Activated T-helper 17 cell treated with anti-CD3 and anti-CD28 coated beads, Interleukin-2, amount 50 U/mL, for 72 hours (primary cell): ENCODE measurements around the gene SPDYC. TPM values are rescaled to one million over a fixed set of nuclear protein-coding genes. Genes with fewer than 3 reads are reported as not detected.

Source experiments
- ATAC-seq: fragments of 150-1000 bp; cut with Tn5 transposase; replicated peaks from 2 replicates; pipeline ENCODE4 v1.10.0; 2021; ENCODE audit warnings: mild to moderate bottlenecking, moderate library complexity
- H3K27ac Mint-ChIP-seq: one replicate; pipeline ENCODE4 v1.8.0; 2022; ENCODE audit warnings: mixed read lengths
- H3K27me3 Mint-ChIP-seq: one replicate; pipeline ENCODE4 v1.8.0; 2022; ENCODE audit warnings: mixed read lengths
- H3K36me3 Mint-ChIP-seq: one replicate; pipeline ENCODE4 v1.8.0; 2022; ENCODE audit warnings: low read depth, mild to moderate bottlenecking, mixed read lengths
- H3K4me1 Mint-ChIP-seq: one replicate; pipeline ENCODE4 v1.8.0; 2022; ENCODE audit warnings: mixed read lengths
- H3K4me3 Mint-ChIP-seq: one replicate; pipeline ENCODE4 v1.8.0; 2022; ENCODE audit warnings: mild to moderate bottlenecking, mixed read lengths
- H3K9me3 Mint-ChIP-seq: one replicate; pipeline ENCODE4 v1.8.0; 2022; ENCODE audit warnings: mixed read lengths
- total RNA-seq, 2 donors: library from RNA; stranded (reverse); gene quantifications; one replicate each; pipeline ENCODE4 v1.2.3, GENCODE V29; 2022

The SPDYC gene
- total RNA-seq, 2 donors from 2014 or later: not detected

DNA sequence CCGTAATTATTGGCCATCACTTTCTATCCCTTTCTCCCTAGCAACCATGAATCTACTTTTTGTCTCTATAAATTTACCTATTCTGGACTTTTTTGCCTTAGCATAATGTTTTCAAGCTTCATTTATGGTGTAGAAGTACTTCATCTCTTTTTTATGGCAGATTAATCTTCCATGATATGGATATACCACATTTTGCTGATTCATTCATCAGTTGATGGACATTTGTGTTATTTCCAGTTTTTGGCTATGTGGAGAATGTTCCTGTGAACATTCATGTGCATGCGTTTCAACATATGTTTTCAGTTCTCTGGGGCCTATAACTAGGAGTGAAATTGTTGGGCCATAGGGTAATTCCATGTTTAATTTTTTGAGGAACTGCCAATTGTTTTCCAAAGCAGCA is 24.5 kb downstream of the SPDYC start:
- no peaks in the 10 kb centered on the region for H3K4me1 Mint-ChIP-seq
- H3K27ac Mint-ChIP-seq: no peak overlapping the region
- no peaks in the 10 kb centered on the region for H3K9me3 Mint-ChIP-seq
- H3K36me3 Mint-ChIP-seq: peaks cover 97% of the 10 kb centered on the region
- H3K27me3 Mint-ChIP-seq: no peaks in the 10 kb centered on the region
- H3K4me3 Mint-ChIP-seq: no peak overlapping the region
- no peak for ATAC-seq

DNA sequence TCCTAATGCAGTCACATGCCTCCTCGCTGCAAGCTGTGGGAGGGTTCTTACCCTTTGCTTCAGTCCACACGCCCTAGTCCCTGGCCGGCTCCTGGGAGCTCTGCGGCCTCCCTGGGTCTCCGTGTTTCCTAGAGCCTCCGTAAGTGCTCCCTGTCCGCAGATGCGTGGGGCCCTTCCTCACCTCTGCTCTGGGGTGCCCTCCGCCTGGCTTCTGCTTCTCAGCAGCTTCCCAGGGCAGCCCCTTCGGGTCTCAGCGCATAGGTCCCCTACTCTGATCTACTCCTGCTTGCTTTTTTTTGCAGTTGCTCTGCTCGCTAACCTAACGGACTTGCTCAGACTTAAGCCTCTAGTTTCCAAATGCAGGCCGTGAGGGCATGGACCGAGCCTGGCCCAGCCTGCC is 34.1 kb downstream of the SPDYC start:
- H3K4me1 Mint-ChIP-seq: peaks cover 10% of the 10 kb centered on the region
- no peak overlapping the region for H3K27ac Mint-ChIP-seq
- ATAC-seq: no peak
- H3K9me3 Mint-ChIP-seq: no peaks in the 10 kb centered on the region
- no peak overlapping the region for H3K4me3 Mint-ChIP-seq
- H3K27me3 Mint-ChIP-seq: no peaks in the 10 kb centered on the region
- H3K36me3 Mint-ChIP-seq: peaks cover 64% of the 10 kb centered on the region

DNA sequence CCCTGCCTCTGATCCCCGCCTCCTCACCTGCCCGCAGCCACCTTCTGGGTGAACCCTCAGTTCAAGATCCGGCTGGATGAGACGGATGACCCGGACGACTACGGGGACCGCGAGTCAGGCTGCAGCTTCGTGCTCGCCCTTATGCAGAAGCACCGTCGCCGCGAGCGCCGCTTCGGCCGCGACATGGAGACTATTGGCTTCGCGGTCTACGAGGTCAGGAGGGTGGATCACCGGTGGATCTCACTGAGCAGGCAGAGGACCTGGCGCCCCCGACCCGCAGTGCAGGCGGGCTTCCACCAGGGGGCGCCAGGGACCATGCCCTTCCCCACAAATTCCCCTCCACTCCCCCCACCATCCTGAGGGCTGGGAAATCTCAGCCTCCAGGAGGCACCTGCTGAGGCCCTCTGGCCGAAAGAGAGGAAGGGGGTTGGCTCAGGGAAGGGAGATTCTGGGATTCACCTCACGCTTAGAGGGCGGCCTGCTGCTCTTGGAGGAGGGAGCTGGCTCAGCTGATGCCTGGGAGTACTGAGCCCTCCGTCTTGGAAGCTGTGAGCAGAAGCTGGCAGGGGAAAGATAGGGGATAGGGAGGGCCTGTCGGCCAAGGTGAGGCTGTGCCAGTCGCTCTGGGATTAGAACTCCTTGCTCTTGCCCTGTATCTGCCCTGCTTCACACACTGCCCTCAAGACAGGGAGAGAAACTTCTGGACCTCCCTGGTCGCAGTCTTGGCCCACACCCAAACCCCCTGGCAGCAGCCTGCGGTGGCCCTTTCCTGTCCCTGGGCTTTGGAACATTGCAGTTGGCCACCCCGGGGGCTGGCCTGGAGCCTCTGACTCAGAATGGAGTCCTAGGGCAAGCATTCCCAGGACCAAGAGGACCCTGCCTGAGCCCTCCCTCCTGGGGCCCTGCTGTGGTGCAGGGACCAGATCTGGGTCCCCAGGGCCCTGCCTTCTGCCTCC is 34.9 kb downstream of the SPDYC start:
- peaks cover 11% of the 10 kb centered on the region for H3K4me1 Mint-ChIP-seq
- H3K27ac Mint-ChIP-seq: no peak overlapping the region
- H3K4me3 Mint-ChIP-seq: no peak overlapping the region

DNA sequence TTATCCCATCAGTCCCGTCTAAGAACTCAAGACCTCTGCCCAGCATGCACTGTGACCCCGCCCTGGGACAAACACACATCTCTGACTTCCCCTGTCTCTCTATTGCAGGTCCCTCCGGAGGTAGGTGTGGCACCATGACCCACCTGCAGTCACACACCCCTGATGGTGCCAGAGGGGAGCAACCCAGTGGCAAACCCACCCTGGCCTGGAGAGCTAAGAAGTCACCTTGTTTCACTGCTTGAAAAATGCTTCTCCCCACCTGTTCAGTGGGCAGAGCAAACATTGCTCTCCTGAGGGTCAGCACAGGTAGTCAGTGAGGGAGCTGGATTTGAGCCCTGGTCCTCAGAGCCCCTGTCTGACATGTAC is 35.6 kb downstream of the SPDYC start:
- Mint-ChIP-seq H3K36me3 (peaks cover 64% of the 10 kb centered on the region), H3K4me1 (peaks cover 11% of the 10 kb centered on the region)
- ATAC-seq: no peak

More for the DNA sequence above, 34.9 kb downstream of the SPDYC start:
- peak; percentile 62 for ATAC-seq
- Mint-ChIP-seq H3K9me3 (no peaks in the 10 kb centered on the region), H3K36me3 (peaks cover 64% of the 10 kb centered on the region), H3K27me3 (no peaks in the 10 kb centered on the region)

DNA sequence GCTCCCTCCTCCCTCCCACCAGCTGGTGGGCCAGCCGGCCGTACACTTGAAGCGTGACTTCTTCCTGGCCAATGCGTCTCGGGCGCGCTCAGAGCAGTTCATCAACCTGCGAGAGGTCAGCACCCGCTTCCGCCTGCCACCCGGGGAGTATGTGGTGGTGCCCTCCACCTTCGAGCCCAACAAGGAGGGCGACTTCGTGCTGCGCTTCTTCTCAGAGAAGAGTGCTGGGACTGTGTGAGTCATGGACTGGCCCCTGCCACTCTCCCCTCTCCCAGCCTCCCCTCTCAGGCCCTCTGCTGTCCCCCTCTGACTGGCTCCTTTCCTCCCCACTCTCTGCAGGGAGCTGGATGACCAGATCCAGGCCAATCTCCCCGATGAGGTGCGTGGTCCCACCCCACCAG is 36.4 kb downstream of the SPDYC start:
- peaks cover 11% of the 10 kb centered on the region for H3K4me1 Mint-ChIP-seq

More for the DNA sequence above, 35.6 kb downstream of the SPDYC start:
- Mint-ChIP-seq H3K27me3 (no peaks in the 10 kb centered on the region), H3K9me3 (no peaks in the 10 kb centered on the region), H3K4me3 (no peak overlapping the region), H3K27ac (peak overlapping the region; percentile 61)

DNA sequence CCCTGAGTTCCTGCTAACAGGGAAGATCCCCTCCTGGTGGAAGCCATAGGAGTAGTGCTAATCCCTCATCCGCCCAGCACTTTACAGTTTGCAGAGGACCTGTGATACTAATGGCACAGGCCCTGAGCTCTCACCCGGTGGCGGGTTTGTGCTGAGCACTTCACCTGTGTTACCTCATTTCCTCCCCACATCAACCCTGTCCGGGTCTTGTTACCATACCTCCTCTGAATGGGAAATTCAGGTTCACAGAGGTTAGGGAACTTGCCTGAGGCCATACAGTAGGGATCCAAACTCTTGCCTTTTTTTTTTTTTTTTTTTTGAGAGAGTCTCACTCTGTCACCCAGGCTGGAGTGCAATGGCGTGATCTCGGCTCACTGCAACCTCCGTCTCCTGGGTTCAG is 36.9 kb downstream of the SPDYC start:
- no peak overlapping the region for H3K4me3 Mint-ChIP-seq
- H3K27me3 Mint-ChIP-seq: no peaks in the 10 kb centered on the region
- no peaks in the 10 kb centered on the region for H3K9me3 Mint-ChIP-seq
- H3K4me1 Mint-ChIP-seq: peaks cover 11% of the 10 kb centered on the region
- peaks cover 69% of the 10 kb centered on the region for H3K36me3 Mint-ChIP-seq
- no peak overlapping the region for H3K27ac Mint-ChIP-seq
- no peak for ATAC-seq

More for the DNA sequence above, 36.4 kb downstream of the SPDYC start:
- ATAC-seq: no peak
- Mint-ChIP-seq H3K27ac (no peak overlapping the region), H3K4me3 (no peak overlapping the region), H3K9me3 (no peaks in the 10 kb centered on the region), H3K27me3 (no peaks in the 10 kb centered on the region), H3K36me3 (peaks cover 69% of the 10 kb centered on the region)

DNA sequence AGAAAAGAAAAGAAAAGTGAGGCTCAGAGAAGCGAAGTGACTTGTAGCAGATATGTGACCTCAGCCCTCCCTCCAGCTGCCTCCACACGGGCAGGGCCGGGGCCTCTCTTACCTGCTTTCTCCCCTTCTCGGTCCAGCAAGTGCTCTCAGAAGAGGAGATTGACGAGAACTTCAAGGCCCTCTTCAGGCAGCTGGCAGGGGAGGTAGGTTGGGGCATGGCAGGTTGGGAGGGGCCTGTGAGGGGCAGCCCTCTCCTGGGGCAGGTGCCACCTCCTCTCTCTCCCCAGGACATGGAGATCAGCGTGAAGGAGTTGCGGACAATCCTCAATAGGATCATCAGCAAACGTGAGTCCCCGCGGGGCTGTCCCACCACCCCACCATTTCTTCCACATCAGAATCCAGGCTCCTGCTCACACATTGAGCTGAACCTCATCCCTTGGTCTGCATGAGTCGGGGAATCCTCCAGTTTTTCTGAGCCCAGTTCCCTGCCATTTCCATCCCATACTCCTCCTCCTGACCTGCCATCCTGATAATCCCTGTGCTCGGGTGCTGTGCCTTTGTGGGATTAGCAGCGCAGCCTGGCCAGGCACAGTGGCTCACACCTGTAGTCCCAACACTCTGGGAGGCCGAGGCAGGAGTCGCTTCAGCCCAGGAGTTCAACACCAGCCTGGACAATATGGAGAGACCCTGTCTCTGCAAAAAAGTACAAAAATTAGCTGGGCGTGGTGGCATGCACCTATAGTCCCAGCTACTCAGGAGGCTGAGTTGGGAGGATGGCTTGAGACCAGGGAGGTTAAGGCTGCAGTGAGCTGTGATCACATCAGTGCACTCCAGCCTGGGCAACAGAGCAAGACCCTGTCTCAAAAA is 38.1 kb downstream of the SPDYC start:
- Mint-ChIP-seq H3K27ac (peak overlapping the region; percentile 65), H3K4me1 (peaks cover 11% of the 10 kb centered on the region), H3K27me3 (no peaks in the 10 kb centered on the region), H3K4me3 (no peak overlapping the region), H3K36me3 (peaks cover 65% of the 10 kb centered on the region), H3K9me3 (no peaks in the 10 kb centered on the region)
- no peak for ATAC-seq

DNA sequence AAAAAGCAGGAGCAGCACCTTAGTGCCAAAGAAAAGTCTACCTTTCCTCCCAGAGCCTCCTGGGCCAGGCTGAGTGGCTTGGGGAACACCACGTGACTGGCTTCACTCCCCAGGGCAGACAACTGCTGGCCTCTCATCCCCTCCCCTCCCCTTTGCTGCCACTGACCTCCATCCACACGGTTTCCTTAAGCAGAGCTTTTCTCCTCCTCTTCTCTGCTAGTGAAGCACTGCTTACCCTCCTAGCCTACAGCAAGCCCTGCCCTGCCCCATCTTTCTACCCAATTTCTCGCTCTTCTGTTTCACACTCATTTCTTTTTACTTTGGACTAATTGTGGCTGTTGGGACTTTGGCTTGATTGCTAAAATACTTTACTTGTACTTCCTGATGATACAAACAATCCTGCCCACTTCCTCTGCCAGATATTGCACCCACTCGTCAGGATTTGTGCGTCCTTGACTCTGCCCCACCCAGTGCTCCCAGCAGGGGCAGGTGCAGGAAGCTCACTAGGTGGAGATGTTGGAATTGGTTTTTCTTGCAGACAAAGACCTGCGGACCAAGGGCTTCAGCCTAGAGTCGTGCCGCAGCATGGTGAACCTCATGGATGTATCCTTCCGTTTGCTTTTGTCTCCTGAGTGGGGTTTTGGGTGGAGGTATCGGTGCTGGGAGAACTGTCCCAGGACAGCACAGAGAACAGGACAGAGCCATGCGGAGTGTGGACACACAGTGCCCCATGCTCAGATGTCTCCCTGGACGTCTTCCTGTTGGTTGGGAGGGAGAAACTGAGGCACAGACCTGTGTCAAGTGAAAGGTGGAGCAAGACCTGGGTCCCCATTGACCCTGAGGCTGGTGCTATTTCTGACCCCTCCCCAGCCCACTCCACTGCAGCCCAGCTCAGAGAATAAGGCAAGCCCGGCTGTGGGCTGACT is 39.0 kb downstream of the SPDYC start:
- no peak for ATAC-seq
- Mint-ChIP-seq H3K9me3 (no peaks in the 10 kb centered on the region), H3K27ac (peak overlapping the region; percentile 65), H3K4me3 (no peak overlapping the region), H3K4me1 (peaks cover 11% of the 10 kb centered on the region), H3K36me3 (peaks cover 60% of the 10 kb centered on the region), H3K27me3 (no peaks in the 10 kb centered on the region)

DNA sequence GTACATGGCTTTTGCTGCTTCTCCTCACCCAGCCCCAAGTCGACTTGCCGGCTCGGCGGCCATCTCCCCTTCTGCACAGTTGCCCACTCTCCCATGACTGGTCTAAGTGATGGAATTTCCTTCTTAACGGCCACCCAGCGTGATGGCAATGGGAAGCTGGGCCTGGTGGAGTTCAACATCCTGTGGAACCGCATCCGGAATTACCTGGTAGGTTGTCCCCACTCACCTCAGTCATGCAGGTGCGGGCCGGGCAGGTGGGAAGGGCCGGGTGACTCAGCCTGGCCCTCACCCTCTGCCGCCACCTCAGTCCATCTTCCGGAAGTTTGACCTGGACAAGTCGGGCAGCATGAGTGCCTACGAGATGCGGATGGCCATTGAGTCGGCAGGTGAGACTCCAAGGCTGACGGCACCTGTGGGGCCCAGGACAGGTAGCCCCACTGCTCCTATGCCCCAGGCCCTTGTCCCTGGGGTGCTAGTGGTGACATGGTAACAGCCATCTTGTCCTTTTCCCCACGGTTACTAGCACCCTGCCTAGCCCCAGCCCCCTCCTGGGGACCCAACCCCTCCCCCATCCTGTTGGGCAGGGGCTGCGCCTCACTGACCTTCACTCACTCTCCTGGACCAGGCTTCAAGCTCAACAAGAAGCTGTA is 39.8 kb downstream of the SPDYC start:
- no peak for ATAC-seq
- Mint-ChIP-seq H3K9me3 (no peaks in the 10 kb centered on the region), H3K4me1 (peaks cover 6% of the 10 kb centered on the region), H3K27me3 (no peaks in the 10 kb centered on the region), H3K27ac (no peak overlapping the region), H3K4me3 (no peak overlapping the region), H3K36me3 (peaks cover 52% of the 10 kb centered on the region)

DNA sequence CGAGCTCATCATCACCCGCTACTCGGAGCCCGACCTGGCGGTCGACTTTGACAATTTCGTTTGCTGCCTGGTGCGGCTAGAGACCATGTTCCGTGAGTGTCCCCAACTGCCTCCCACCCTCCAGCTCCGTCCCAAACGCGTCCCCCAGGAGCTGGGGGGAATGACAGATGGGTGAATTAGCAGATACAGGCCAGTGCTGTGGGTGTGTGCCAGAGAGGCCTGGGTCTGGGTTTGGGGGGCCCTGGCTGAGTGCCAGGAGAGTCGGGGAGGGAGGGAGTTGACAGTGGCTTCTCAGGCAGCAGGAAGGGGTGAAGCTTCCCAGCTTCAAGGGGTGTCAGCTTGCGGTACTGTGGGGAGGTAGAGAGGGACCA is 40.3 kb downstream of the SPDYC start:
- Mint-ChIP-seq H3K4me1 (peaks cover 7% of the 10 kb centered on the region), H3K27ac (no peak overlapping the region), H3K4me3 (no peak overlapping the region), H3K36me3 (peaks cover 51% of the 10 kb centered on the region), H3K27me3 (no peaks in the 10 kb centered on the region), H3K9me3 (peaks cover under 1% of the 10 kb centered on the region)
- ATAC-seq: no peak

DNA sequence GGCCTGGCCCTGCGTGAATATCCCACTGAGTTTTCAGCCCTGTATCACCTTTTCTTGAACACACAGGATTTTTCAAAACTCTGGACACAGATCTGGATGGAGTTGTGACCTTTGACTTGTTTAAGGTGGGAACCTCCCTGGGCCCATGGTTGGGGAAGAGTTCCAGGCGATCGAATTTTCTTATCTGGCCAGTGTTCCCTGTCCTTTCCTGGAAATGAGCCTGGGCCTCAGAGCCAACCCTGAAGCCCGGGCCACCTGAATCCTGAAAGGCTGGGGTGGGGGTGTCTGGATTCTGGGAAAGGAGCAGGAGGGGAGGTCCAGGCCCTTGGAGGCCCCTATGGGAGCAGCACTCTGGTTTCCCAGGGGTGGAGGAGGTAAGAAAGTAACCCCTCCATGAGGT is 40.7 kb downstream of the SPDYC start:
- no peak overlapping the region for H3K27ac Mint-ChIP-seq
- H3K36me3 Mint-ChIP-seq: peaks cover 51% of the 10 kb centered on the region
- no peak for ATAC-seq
- H3K9me3 Mint-ChIP-seq: peaks cover 4% of the 10 kb centered on the region
- H3K4me3 Mint-ChIP-seq: no peak overlapping the region
- H3K27me3 Mint-ChIP-seq: no peaks in the 10 kb centered on the region
- H3K4me1 Mint-ChIP-seq: peaks cover 11% of the 10 kb centered on the region

DNA sequence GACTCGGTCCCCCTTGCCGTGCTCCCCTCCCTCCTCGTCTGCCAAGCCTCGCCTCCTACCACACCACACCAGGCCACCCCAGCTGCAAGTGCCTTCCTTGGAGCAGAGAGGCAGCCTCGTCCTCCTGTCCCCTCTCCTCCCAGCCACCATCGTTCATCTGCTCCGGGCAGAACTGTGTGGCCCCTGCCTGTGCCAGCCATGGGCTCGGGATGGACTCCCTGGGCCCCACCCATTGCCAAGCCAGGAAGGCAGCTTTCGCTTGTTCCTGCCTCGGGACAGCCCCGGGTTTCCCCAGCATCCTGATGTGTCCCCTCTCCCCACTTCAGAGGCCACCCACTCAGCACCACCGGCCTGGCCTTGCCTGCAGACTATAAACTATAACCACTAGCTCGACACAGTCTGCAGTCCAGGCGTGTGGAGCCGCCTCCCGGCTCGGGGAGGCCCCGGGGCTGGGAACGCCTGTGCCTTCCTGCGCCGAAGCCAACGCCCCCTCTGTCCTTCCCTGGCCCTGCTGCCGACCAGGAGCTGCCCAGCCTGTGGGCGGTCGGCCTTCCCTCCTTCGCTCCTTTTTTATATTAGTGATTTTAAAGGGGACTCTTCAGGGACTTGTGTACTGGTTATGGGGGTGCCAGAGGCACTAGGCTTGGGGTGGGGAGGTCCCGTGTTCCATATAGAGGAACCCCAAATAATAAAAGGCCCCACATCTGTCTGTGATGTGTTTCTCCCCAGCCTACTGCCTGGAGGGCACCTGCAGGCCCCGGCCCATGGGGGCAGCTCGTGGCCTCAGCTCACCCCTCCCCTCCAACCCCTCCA is 41.5 kb downstream of the SPDYC start:
- Mint-ChIP-seq H3K4me1 (peaks cover 14% of the 10 kb centered on the region), H3K9me3 (peaks cover 5% of the 10 kb centered on the region), H3K27ac (no peak overlapping the region), H3K36me3 (peaks cover 53% of the 10 kb centered on the region), H3K27me3 (no peaks in the 10 kb centered on the region), H3K4me3 (no peak overlapping the region)
- no peak for ATAC-seq

DNA sequence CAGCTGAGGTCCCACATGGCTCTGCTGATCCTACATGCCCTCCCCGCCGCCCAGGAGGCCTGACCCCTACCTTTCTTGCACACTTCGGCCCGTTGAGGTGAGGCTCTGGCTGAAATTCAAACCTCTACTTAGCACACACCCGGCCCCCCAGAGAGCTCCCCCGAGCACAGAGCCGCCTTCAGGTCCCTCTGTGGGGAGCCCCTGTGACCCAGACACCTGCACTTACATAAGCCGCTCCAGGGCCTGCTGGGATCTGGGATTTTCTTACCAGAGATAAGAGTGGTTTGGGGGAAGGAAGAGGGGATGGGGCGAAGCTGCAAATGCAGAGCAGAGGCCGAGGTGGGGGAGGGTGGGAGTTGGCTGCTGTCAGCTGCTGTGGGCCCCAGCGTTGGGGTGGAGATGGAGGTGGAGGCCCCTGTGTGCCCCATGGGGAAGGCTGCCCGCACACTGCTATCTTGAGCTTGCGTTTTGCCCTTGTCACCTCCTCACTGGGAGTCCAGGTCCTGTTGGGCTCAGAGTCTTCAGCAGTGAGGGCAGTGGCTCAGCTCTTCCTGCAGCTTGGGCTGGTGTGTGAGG is 42.3 kb downstream of the SPDYC start:
- Mint-ChIP-seq H3K4me1 (peaks cover 14% of the 10 kb centered on the region), H3K4me3 (no peak overlapping the region), H3K27ac (no peak overlapping the region), H3K27me3 (no peaks in the 10 kb centered on the region), H3K9me3 (peaks cover 5% of the 10 kb centered on the region), H3K36me3 (peaks cover 53% of the 10 kb centered on the region)
- no peak for ATAC-seq
